ENCODE data around the gene CAPN2. TPM values are rescaled to one million over a fixed set of nuclear protein-coding genes. Genes with fewer than 3 reads are reported as not detected.
A peak's percentile ranks its signal among the peaks of the same experiment; 100 is the strongest.

The CAPN2 gene
- total and polyA plus RNA-seq, 10 donors = 20.5 to 106 (median 82.0) TPM

GRCh38 chr1:223775054-223775453 is 62.7 kb downstream of the CAPN2 start:
- H3K9me3 ChIP-seq = no peaks in the 10 kb centered on the region
- 60 to 91% (median 85%) methylated on average over 4 of the region's 4 CpGs for WGBS, 5 donors
- no peak overlapping the region for H3K4me3 ChIP-seq
- H3K36me3 ChIP-seq = peaks cover 2 to 100% (median 75%) of the 10 kb centered on the region in 6 donors
- H3K27ac ChIP-seq = peak overlapping the region in 1 of 8 donors; percentile 22
- no peaks in the 10 kb centered on the region for H3K27me3 ChIP-seq (replicated peaks in 1 of 7)
- TF ChIP-seq CTCF (IDR thresholded peaks at IDR 0.05 in 8 of 11, conservative IDR thresholded peaks at IDR 0.05 in 3 of 11) (no peak), POLR2AphosphoS5 (IDR thresholded peaks at IDR 0.05) (no peak)
- H3K4me1 ChIP-seq = peaks cover 0 to 36% (median 12%) of the 10 kb centered on the region in 6 donors
- intact Hi-C loops (cut with DNase I; ENCODE audit: low total_unique reads) = no loop called here
- no peak for DNase-seq

GRCh38 chr1:223775711-223776074 is 63.4 kb downstream of the CAPN2 start:
- DNase-seq = no peak
- intact Hi-C loops (cut with DNase I; ENCODE audit: low total_unique reads) = no loop called here

GRCh38 chr1:223776075-223776814 is 63.9 kb downstream of the CAPN2 start:
- peaks cover 0 to 29% (median 12%) of the 10 kb centered on the region in 6 donors for H3K4me1 ChIP-seq
- H3K27ac ChIP-seq = peak overlapping the region in 4 of 8 donors; percentile 22 to 52 (median 28)

More at GRCh38 chr1:223775711-223776074, 63.4 kb downstream of the CAPN2 start:
- peaks cover 0 to 34% (median 12%) of the 10 kb centered on the region in 6 donors for H3K4me1 ChIP-seq
- no peak for TF ChIP-seq CTCF (IDR thresholded peaks at IDR 0.05 in 8 of 11, conservative IDR thresholded peaks at IDR 0.05 in 3 of 11)
- no peak for TF ChIP-seq POLR2AphosphoS5 (IDR thresholded peaks at IDR 0.05)
- no peak for TF ChIP-seq POLR2A (IDR thresholded peaks at IDR 0.05)
- no peak overlapping the region for H3K4me3 ChIP-seq
- H3K27ac ChIP-seq = peak overlapping the region in 3 of 8 donors; percentile 22 to 52 (median 28)
- WGBS, 5 donors = 54 to 84% (median 66%) methylated on average over 1 of the region's 1 CpG
- no peaks in the 10 kb centered on the region for H3K9me3 ChIP-seq
- H3K27me3 ChIP-seq (replicated peaks in 1 of 7) = no peaks in the 10 kb centered on the region
- peaks cover 2 to 100% (median 76%) of the 10 kb centered on the region in 6 donors for H3K36me3 ChIP-seq

More at GRCh38 chr1:223776075-223776814, 63.9 kb downstream of the CAPN2 start:
- TF ChIP-seq CTCF (IDR thresholded peaks at IDR 0.05 in 8 of 11, conservative IDR thresholded peaks at IDR 0.05 in 3 of 11) (no peak), POLR2AphosphoS5 (IDR thresholded peaks at IDR 0.05) (peak in 1 of 3 donors; percentile 37)
- intact Hi-C loops (cut with DNase I; ENCODE audit: low total_unique reads) = no loop called here
- DNase-seq = no peak
- H3K27me3 ChIP-seq (replicated peaks in 1 of 7) = no peaks in the 10 kb centered on the region
- peaks cover 2 to 100% (median 75%) of the 10 kb centered on the region in 6 donors for H3K36me3 ChIP-seq
- H3K9me3 ChIP-seq = no peaks in the 10 kb centered on the region
- WGBS, 5 donors = 49 to 59% (median 58%) methylated on average over 9 of the region's 9 CpGs
- H3K4me3 ChIP-seq = no peak overlapping the region

Data from spleen (tissue), 11 donors.